GM21576 (cell line): ENCODE results near the gene PHF21A.
"Not testable (repeated sequence)": the region's sequence is repeated elsewhere in the genome, so short reads cannot be mapped to it uniquely, and the experiment has no call there.

Experiments used
- ATAC-seq: cut with Tn5 transposase; IDR thresholded peaks from one replicate; pipeline ENCODE4 v1.9.1; 2021; ENCODE audit warnings: mild to moderate bottlenecking, moderate library complexity; ENCODE audit not compliant: unreplicated experiment

Gene PHF21A

GRCh38 chr11:46038529-46038928 is 82.7 kb downstream of the PHF21A start:
- ATAC-seq: no peak

- ATAC-seq: no peak
Measured at GRCh38 chr11:46036969-46037368, 84.3 kb downstream of the PHF21A start.

- ATAC-seq: no peak
Measured at GRCh38 chr11:46036009-46036408, 85.2 kb downstream of the PHF21A start.

GRCh38 chr11:46034041-46034440 is 87.2 kb downstream of the PHF21A start:
- no peak for ATAC-seq

GRCh38 chr11:46026606-46027293 is 94.5 kb downstream of the PHF21A start:
- no peak for ATAC-seq

- ATAC-seq: no peak
Measured at GRCh38 chr11:46020084-46020599, 101.1 kb downstream of the PHF21A start.

GRCh38 chr11:46018651-46019050 is 102.6 kb downstream of the PHF21A start:
- ATAC-seq: no peak

GRCh38 chr11:46017341-46017740 is 103.9 kb downstream of the PHF21A start:
- ATAC-seq: no peak

GRCh38 chr11:46015941-46016340 is 105.3 kb downstream of the PHF21A start:
- ATAC-seq: no peak

GRCh38 chr11:46014168-46014567 is 107.1 kb downstream of the PHF21A start:
- ATAC-seq: not testable (repeated sequence)

- no peak for ATAC-seq
Measured at GRCh38 chr11:46012185-46012584, 109.1 kb downstream of the PHF21A start.

GRCh38 chr11:46010100-46010499 is 111.2 kb downstream of the PHF21A start:
- no peak for ATAC-seq

GRCh38 chr11:46009647-46010046 is 111.6 kb downstream of the PHF21A start:
- ATAC-seq: no peak

- ATAC-seq: no peak
Measured at GRCh38 chr11:46006418-46007070, 114.7 kb downstream of the PHF21A start.

GRCh38 chr11:46003572-46003971 is 117.7 kb downstream of the PHF21A start:
- ATAC-seq: no peak

- ATAC-seq: no peak
Measured at GRCh38 chr11:46002189-46002588, 119.1 kb downstream of the PHF21A start.

GRCh38 chr11:46001448-46001914 is 119.8 kb downstream of the PHF21A start:
- no peak for ATAC-seq

GRCh38 chr11:45997599-45997998 is 123.7 kb downstream of the PHF21A start:
- ATAC-seq: no peak

- no peak for ATAC-seq
Measured at GRCh38 chr11:45995342-45995734, 125.9 kb downstream of the PHF21A start.

GRCh38 chr11:45994371-45995341 is 126.6 kb downstream of the PHF21A start:
- ATAC-seq: no peak

- ATAC-seq: no peak
Measured at GRCh38 chr11:45993531-45994001, 127.7 kb downstream of the PHF21A start.
